HG02840 (cell line): Measurements from ENCODE around the gene SLC17A7.
"Not testable (repeated sequence)": the region's sequence is repeated elsewhere in the genome, so short reads cannot be mapped to it uniquely, and the experiment has no call there.

ENCODE experiments used
- ATAC-seq: cut with Tn5 transposase; IDR thresholded peaks from one replicate; pipeline ENCODE4 v1.9.1; 2021; ENCODE audit warnings: mild to moderate bottlenecking, moderate library complexity, moderate number of reproducible peaks; ENCODE audit not compliant: unreplicated experiment, low FRiP score

The SLC17A7 gene

DNA sequence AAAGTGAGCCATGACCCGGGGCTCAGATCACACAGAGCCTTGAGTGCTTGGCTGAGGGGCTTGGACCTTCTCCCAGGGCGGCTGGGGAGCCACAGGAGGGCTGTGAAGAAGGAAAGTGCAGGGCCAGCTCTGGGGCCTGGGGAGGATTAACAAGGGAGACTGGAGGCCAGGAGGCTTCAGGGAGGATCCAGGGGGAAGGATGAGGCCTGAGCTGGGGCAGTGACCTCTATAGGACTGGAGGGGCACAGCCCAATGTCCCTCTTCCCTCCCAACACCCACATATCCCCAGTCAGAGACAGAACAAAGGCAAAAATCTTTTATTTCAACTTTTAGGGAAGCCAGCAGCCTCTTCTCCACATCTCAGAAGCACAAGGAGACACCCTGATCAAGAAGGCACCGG lies 4.7 kb upstream of the SLC17A7 start:
- ATAC-seq, result no peak

- ATAC-seq, result not testable (repeated sequence)
Observed at GRCh38 chr19:49444100-49444700, 2.9 kb upstream of the SLC17A7 start.

GRCh38 chr19:49443366-49444099 lies 2.2 kb upstream of the SLC17A7 start:
- peak; percentile 76 for ATAC-seq

GRCh38 chr19:49442771-49443365 lies 1.5 kb upstream of the SLC17A7 start:
- peak; percentile 2 for ATAC-seq

- ATAC-seq, result no peak
Observed at GRCh38 chr19:49442354-49442753, 1.0 kb upstream of the SLC17A7 start.

DNA sequence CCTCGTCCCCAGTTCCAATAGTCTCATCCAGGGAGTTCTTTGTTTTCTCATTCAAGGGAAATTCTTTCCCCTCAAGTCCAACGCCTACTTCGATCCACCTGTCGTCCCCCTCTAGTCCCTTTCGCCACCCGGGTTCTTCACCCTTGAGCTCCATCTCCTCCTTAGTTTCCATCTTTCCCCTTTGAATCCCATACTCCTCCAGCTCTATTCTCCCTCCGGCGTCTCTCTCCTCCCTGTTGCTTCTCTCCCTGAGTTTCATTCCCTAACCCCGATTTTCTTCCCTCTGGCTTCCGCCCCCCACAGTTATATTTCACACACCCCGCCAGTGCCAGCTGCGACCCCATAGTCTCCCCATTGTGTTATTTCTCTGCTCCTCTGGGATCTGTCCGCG lies 628 bp upstream of the SLC17A7 start:
- no peak for ATAC-seq

- ATAC-seq, result no peak
Observed at GRCh38 chr19:49440439-49441209, 703 bp downstream of the SLC17A7 start.

DNA sequence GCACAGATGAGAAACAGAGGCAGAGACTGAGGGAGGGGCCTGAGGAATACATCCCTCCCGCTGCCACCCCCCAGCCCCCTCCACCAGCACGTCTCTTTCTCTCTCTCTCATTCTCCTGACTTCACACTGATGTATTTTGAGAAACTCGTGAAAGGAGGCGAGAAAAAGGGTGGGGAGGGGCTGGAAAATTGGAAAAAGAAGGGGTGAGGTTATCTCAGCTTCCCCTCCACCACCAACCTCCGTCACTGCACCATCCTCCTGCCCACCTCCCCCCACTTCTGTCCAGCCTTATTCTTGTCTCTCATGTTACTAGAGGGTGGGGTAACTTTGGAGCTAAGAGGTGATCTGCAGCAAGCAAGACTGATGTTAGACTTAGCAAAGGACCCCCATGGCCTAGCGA lies 1.5 kb downstream of the SLC17A7 start:
- no peak for ATAC-seq

GRCh38 chr19:49438261-49438660 lies 3.1 kb downstream of the SLC17A7 start:
- no peak for ATAC-seq

DNA sequence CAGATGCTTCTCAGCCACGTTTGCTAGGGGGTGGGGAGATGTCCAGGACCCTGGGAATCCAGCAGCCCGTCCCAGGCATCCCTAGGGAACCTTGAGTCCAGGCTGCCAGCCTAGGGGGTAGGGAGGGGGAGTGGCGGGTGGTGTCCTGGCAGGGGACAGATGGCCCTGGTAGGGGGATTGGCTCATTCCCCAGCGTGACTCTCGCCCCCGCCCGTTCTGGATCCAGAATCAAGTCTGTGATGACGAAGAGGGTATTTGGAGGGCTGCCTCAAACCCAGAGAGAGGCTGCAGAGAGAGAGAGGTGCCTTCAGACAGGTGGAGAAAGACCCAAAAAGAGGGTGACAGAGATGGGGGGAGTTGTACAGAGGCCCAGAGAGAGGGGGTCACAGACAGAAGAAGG lies 4.1 kb downstream of the SLC17A7 start:
- no peak for ATAC-seq

- no peak for ATAC-seq
Observed at GRCh38 chr19:49436381-49437017, 4.8 kb downstream of the SLC17A7 start.

DNA sequence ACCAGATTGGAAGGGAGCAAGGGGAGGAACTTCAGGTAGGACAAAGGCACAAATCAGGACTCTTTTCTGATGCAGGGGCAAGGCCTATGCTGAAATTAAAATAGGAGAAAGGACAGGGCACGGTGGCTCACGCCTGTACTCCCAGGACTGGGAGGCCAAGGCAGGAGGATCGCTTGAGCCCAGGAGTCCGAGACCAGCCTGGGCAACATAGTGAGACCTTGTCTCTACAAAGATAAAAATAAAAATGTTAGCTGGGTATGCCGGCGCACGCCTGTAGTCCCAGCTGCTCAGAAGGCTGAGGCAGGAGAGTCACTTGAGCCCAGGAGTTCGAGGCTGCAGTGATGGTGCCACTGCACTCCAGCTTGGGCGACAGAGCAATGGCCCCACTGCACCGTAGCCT lies 5.7 kb downstream of the SLC17A7 start:
- ATAC-seq, result no peak

- ATAC-seq, result no peak
Observed at GRCh38 chr19:49434907-49435583, 6.3 kb downstream of the SLC17A7 start.

GRCh38 chr19:49433240-49433901 lies 8.0 kb downstream of the SLC17A7 start:
- no peak for ATAC-seq

DNA sequence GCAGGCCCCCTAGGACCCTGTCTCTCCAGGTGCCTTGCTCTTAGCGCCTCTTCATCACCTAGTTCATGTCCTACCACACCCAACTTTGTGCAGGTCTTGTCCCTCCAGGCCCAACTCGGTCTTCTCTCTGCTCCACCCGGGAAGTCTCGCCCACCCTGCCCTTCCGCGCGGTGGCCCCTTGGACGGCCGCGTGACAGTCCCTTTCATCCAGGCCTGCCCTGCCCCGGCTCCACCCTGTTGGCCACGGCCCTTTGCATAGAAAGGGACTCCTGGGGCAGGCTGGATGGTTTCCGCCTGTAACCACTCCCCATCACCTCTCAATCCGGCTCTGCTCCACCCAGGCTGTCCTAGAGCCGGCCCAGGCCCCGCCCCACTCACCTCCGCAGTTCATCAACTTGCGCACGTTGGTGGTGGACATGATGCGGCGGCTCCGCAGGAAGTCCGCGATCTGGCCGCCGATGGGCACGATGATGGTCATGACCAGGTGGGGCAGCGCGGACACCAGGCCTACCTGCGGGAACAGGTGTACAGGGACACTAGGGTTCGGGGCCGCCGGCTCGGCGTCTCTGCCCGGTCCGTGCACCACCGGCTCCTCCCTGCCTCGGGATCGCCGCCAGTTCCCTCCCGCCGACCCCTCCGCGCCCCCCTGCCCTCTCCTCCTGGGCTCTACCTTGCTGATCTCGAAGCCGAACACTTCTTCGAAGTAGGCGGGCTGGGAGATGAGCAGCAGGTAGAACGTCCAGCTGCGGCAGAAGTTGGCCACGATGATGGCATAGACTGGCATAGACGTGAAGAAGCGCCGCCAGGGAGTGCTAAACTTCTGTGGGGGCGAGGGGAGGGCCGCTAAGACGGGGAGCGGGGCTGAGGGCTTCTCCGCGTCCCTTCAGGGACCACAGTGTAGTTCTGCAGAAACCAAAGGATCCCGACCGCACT lies 8.9 kb downstream of the SLC17A7 start:
- no peak for ATAC-seq

- no peak for ATAC-seq
Observed at GRCh38 chr19:49431330-49431749, 10.0 kb downstream of the SLC17A7 start.

GRCh38 chr19:49430678-49431329 lies 10.5 kb downstream of the SLC17A7 start:
- ATAC-seq, result no peak

DNA sequence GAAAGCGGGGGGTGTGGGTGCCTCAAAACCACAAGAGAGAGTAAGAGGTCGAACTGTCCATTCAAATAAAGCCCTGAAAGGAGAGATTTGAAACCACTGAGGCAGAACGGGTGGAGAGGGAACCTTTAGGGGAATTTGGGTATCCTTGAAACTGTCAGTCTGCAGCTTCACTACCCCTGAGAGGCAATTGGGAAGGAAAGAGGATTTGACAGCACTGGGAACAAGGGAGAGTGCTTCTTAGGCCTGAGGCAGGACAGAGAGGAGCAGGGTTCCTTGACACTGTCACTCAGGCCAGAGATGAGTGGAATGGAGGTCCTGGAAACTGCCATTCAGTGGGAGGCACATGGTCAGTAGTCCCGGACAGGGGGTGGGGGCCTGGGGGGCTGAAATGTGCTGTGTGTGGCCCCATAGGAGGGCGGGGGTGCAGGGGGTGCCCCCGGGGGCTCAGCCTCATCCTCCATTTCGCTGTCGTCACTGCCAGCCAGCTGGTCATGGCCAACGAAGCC lies 11.1 kb downstream of the SLC17A7 start:
- no peak for ATAC-seq
